ENCODE measurements around the gene DPP10.

The DPP10 gene

DNA sequence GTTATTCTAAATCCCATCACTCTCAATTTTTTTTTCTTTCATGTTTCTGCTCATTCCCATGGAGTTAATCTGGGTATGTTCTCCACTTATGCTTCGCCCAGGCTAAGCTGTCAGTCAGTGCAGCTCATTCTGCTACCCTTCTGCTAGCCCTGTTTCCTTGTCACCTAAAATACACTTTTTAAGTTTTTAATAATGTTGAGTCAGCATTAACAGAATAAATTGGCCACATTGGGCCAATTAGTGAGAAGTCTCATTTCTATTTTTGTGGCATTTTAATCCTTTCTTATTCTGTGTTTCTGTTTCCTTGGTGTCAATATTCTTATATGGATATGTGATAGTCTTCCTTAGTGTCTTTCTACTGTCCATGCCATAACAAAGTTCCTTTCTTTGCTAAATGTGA, 1126.2 kb downstream of the DPP10 start:
- ChIA-PET CTCF (no interaction called here), POLR2A (no interaction called here)
- no peak for DNase-seq (ENCODE audit: extremely low spot score)
- TF ChIP-seq, protein P1, sequence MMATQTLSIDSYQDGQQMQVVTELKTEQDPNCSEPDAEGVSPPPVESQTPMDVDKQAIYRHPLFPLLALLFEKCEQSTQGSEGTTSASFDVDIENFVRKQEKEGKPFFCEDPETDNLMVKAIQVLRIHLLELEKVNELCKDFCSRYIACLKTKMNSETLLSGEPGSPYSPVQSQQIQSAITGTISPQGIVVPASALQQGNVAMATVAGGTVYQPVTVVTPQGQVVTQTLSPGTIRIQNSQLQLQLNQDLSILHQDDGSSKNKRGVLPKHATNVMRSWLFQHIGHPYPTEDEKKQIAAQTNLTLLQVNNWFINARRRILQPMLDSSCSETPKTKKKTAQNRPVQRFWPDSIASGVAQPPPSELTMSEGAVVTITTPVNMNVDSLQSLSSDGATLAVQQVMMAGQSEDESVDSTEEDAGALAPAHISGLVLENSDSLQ (IDR thresholded peaks at IDR 0.05), result no peak
- no peak for TF ChIP-seq FOXK2 (IDR thresholded peaks at IDR 0.05)
- no peak for TF ChIP-seq NFRKB (IDR thresholded peaks at IDR 0.05)
- no peak for TF ChIP-seq L3MBTL2 (conservative IDR thresholded peaks at IDR 0.05)
- TF ChIP-seq BHLHE40 (IDR thresholded peaks at IDR 0.05; ENCODE audit: borderline replicate concordance), result no peak
- no peak for TF ChIP-seq LEF1 (IDR thresholded peaks at IDR 0.05; ENCODE audit: borderline replicate concordance)
- no peak for TF ChIP-seq FOXA1 (IDR thresholded peaks at IDR 0.05)
- no peak for TF ChIP-seq ARNT (IDR thresholded peaks at IDR 0.05)
- TF ChIP-seq SUZ12 (IDR thresholded peaks at IDR 0.05), result no peak

DNA sequence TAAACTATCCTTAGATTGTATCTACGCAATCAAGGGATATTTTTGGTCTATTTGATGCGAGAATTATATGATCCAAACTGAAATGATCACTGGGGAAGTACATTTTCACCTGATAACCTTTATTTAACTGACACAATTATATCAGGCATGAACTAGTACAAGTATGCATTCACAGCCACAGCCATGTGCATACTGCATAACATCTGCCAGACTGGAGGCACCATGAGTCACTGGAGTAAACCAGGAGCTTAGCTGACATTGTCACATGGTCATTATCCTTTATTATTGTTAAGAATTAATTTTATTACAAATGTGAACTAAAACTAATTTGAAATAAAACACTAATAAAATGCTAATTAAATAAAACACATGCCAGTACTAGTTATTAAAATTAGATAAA, 1127.1 kb downstream of the DPP10 start:
- no peak for DNase-seq (ENCODE audit: extremely low spot score)
- CTCF ChIA-PET, result no interaction called here
- POLR2A ChIA-PET, result no interaction called here
- no peak for TF ChIP-seq ZNF384 (IDR thresholded peaks at IDR 0.05)
- no peak for TF ChIP-seq LEF1 (IDR thresholded peaks at IDR 0.05; ENCODE audit: borderline replicate concordance)

DNA sequence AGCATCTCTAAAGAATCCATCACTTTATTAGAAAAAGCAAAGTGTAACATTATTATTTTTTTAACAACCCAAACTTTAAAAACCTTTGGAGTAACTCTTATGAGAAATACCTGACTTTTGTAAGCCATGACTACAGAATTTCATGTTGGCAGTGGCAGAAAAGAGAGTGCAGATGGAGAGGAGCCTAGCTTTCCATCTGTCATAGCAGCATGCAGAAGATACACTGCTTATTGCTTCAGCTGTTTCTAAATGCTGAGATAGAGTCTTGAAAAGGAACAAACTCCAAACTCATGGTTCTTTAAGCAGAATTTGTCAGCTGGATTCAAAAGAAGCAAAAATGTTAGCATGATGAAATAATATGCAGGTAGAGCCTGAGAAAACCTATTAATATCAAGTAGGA, 1130.3 kb downstream of the DPP10 start:
- POLR2A ChIA-PET, result no interaction called here
- no peak for DNase-seq (ENCODE audit: extremely low spot score)
- CTCF ChIA-PET, result no interaction called here
- TF ChIP-seq ARNT (IDR thresholded peaks at IDR 0.05) (no peak), LEF1 (IDR thresholded peaks at IDR 0.05; ENCODE audit: borderline replicate concordance) (no peak), CTBP1 (IDR thresholded peaks at IDR 0.05; ENCODE audit: borderline replicate concordance) (no peak), ELF4 (IDR thresholded peaks at IDR 0.05) (no peak), FOXA1 (IDR thresholded peaks at IDR 0.05) (no peak), ZNF384 (IDR thresholded peaks at IDR 0.05) (no peak), FOXK2 (IDR thresholded peaks at IDR 0.05) (no peak), BHLHE40 (IDR thresholded peaks at IDR 0.05; ENCODE audit: borderline replicate concordance) (no peak), SUZ12 (IDR thresholded peaks at IDR 0.05) (no peak), FOXM1 (IDR thresholded peaks at IDR 0.05; ENCODE audit: borderline replicate concordance) (no peak), L3MBTL2 (conservative IDR thresholded peaks at IDR 0.05) (no peak), SP1 (IDR thresholded peaks at IDR 0.05) (no peak), NFRKB (IDR thresholded peaks at IDR 0.05) (no peak)
- TF ChIP-seq, protein P1 (IDR thresholded peaks at IDR 0.05), result no peak

DNA sequence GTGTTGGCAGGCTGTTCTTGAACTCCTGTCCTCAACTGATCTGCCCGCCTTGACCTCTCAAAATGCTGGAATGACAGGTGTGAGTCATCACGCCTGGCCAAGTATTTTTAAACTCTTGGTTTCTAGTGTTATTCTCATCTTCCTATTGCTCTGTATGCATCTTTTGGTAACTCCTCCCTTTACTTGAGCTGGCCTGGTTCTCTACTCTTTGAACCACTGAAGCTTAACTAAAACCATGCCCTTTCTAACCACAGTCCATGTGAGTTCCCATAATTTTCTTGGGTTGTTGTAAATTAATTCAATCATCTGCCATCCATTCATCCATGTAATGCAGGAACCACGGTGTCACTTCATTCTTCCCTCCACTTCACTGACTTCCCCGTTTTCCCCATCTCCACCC, 1131.3 kb downstream of the DPP10 start:
- ChIA-PET CTCF (no interaction called here), POLR2A (no interaction called here)
- TF ChIP-seq CTBP1 (IDR thresholded peaks at IDR 0.05; ENCODE audit: borderline replicate concordance) (no peak), FOXK2 (IDR thresholded peaks at IDR 0.05) (no peak), BHLHE40 (IDR thresholded peaks at IDR 0.05; ENCODE audit: borderline replicate concordance) (no peak), ZNF384 (IDR thresholded peaks at IDR 0.05) (no peak), LEF1 (IDR thresholded peaks at IDR 0.05; ENCODE audit: borderline replicate concordance) (no peak), FOXM1 (IDR thresholded peaks at IDR 0.05; ENCODE audit: borderline replicate concordance) (no peak), HDGF (IDR thresholded peaks at IDR 0.05; ENCODE audit: borderline replicate concordance) (no peak), L3MBTL2 (conservative IDR thresholded peaks at IDR 0.05) (no peak), SP1 (IDR thresholded peaks at IDR 0.05) (no peak), TARDBP (IDR thresholded peaks at IDR 0.05) (no peak), FOXA1 (IDR thresholded peaks at IDR 0.05) (no peak)
- TF ChIP-seq, protein P1 (IDR thresholded peaks at IDR 0.05), result no peak
- no peak for DNase-seq (ENCODE audit: extremely low spot score)

DNA sequence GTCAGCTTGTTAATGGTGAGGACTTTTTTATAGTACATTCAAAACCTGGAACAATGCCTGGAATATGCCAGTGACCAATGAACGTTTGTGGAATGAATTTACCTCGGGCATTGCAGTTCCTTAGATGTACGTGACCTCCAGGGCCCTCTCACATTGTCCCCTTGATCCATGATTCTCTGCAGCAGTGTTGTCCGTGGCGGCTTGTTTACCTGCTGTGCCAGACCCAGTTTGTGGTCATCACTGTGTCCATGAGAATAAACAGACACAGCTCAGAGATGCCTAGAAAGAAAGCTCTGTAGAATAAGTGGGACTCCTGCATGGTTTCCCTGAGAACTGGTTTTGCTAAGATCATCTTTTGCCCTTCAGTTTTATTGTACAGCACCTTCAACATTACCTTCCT, 1132.2 kb downstream of the DPP10 start:
- CTCF ChIA-PET, result no interaction called here
- POLR2A ChIA-PET, result no interaction called here
- TF ChIP-seq CTBP1 (IDR thresholded peaks at IDR 0.05; ENCODE audit: borderline replicate concordance) (no peak), ARNT (IDR thresholded peaks at IDR 0.05) (no peak), SP1 (IDR thresholded peaks at IDR 0.05) (no peak)
- no peak for DNase-seq (ENCODE audit: extremely low spot score)

DNA sequence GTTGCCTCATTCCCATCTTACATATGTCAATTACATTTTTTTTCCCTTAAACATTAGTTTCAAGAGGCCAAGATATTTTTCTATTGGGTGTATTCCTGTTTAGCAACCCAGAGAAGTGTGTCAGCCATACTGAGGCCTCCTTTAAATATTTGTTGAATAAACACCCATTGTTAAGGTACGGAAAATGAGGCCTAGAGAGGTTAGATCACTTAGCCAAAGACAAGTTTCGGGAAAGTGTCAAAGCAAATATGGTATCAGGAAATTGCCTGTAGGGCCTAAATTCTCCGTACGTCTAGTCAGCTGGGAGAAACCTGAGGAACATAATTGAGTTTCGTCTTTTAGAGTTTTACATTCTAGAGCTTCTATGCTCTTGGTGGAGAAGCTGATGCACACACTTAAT, 1138.3 kb downstream of the DPP10 start:
- DNase-seq (ENCODE audit: extremely low spot score), result no peak
- POLR2A ChIA-PET, result no interaction called here
- CTCF ChIA-PET, result no interaction called here
- no peak for TF ChIP-seq NFRKB (IDR thresholded peaks at IDR 0.05)
- TF ChIP-seq TARDBP (IDR thresholded peaks at IDR 0.05), result no peak
- no peak for TF ChIP-seq SUZ12 (IDR thresholded peaks at IDR 0.05)
- TF ChIP-seq, protein P1 (IDR thresholded peaks at IDR 0.05), result no peak
- TF ChIP-seq CTBP1 (IDR thresholded peaks at IDR 0.05; ENCODE audit: borderline replicate concordance), result no peak
- no peak for TF ChIP-seq FOXK2 (IDR thresholded peaks at IDR 0.05)

DNA sequence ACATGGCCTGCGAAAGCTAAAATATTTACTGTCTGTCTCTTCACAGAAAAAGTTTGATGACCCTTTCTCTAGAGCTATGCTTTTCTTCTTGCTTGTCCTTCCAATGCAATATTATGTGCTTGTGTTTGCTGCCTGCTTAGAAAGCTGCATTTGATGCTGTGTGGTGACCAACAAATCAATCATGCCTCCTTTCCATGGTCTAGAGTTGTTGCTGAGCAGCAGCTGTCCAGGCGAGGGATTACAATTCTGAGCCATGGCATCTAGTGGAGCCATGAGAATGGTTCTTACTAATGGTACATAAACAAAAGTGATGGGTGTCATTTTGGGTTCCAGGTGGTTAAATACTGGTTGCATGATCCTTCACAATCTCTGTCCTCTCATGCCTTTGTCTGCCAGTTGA, 1142.1 kb downstream of the DPP10 start:
- TF ChIP-seq NFRKB (IDR thresholded peaks at IDR 0.05) (no peak), FOXM1 (IDR thresholded peaks at IDR 0.05; ENCODE audit: borderline replicate concordance) (no peak), SUZ12 (IDR thresholded peaks at IDR 0.05) (no peak), HDGF (IDR thresholded peaks at IDR 0.05; ENCODE audit: borderline replicate concordance) (no peak), ELF4 (IDR thresholded peaks at IDR 0.05) (no peak), FOXK2 (IDR thresholded peaks at IDR 0.05) (no peak), L3MBTL2 (conservative IDR thresholded peaks at IDR 0.05) (no peak), BHLHE40 (IDR thresholded peaks at IDR 0.05; ENCODE audit: borderline replicate concordance) (no peak)
- TF ChIP-seq, protein P1 (IDR thresholded peaks at IDR 0.05), result no peak
- ChIA-PET CTCF (no interaction called here), POLR2A (no interaction called here)
- no peak for DNase-seq (ENCODE audit: extremely low spot score)
